Right atrium auricular region (tissue), 2 donors: ENCODE data around the gene PRSS48. TPM values are rescaled to one million over a fixed set of nuclear protein-coding genes. Genes with fewer than 3 reads are reported as not detected.
"Not testable (repeated sequence)": the region's sequence is repeated elsewhere in the genome, so short reads cannot be mapped to it uniquely, and the experiment has no call there.

Source experiments
- DNase-seq: peaks from one replicate; pipeline ENCODE4 v3.0.0-alpha.2; 2019; ENCODE audit warnings: low spot score
- H3K27ac ChIP-seq, 2 donors: fragments of 200-600 bp; sonication (generic); 1 replicate in 1 of 2; 2 replicates in 1 of 2; pipeline ENCODE4 v1.5.1; 2016 to 2019
- H3K27me3 ChIP-seq, 2 donors: fragments of 200-600 bp; sonication (generic); one replicate each; pipeline versions ENCODE4 v1.5.1 to v1.6.0; 2017 to 2019
- H3K36me3 ChIP-seq: fragments of 200-600 bp; sonication (generic); one replicate; pipeline ENCODE4 v1.5.1; 2016
- H3K4me1 ChIP-seq, 2 donors: fragments of 200-600 bp; sonication (generic); one replicate each; pipeline versions ENCODE4 v1.5.1 to v1.6.0; 2017 to 2019
- H3K4me3 ChIP-seq, 2 donors: fragments of 200-600 bp; sonication (generic); 1 replicate in 1 of 2; 2 replicates in 1 of 2; pipeline ENCODE4 v1.5.1; 2017 to 2019; ENCODE audit warnings: mild to moderate bottlenecking in 1 of 2, moderate library complexity in 1 of 2
- H3K9me3 ChIP-seq, 2 donors: fragments of 200-600 bp; sonication (generic); one replicate each; pipeline ENCODE4 v1.5.1; 2019
- CTCF ChIP-seq, 2 donors: fragments of 200-600 bp; sonication (generic); IDR thresholded peaks; one replicate each; pipeline ENCODE4 v1.5.1; 2019; ENCODE audit warnings: antibody characterized with exemption in 2 of 2
- total RNA-seq, 2 donors: library from RNA; depleted of rRNA; stranded (reverse); fragments of >200 nt; gene quantifications; one replicate each; pipeline ENCODE4 v1.1.0, GENCODE V29; 2016

Gene PRSS48
- total RNA-seq, 2 donors from 2014 or later, result not detected

DNA sequence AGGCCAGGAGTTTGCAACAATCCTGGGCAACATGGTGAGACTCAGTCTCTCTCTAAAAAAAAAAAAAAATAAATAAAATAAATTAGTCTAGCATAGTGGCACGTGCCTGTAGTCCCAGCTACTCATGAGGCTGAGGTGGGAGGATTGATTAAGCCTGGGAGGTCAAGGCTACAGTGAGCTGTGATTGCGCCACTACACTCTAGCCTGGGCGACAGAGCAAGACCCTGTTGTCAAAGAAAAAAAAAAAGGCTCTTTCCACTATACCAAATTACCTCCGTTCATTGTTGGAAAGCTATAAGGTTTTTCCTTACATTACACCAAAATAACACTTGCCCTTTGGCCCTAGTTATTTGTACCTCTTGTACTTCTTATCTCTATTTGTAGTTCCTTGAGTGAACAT, 9.9 kb upstream of the PRSS48 start:
- Histone ChIP-seq H3K27me3 (no peaks in the 10 kb centered on the region), H3K9me3 (no peaks in the 10 kb centered on the region), H3K4me1 (peaks cover 0 to 13% of the 10 kb centered on the region in 2 donors), H3K4me3 (no peak overlapping the region), H3K36me3 (no peaks in the 10 kb centered on the region), H3K27ac (no peak overlapping the region)
- no peak for DNase-seq
- no peak for TF ChIP-seq CTCF (IDR thresholded peaks at IDR 0.05)

DNA sequence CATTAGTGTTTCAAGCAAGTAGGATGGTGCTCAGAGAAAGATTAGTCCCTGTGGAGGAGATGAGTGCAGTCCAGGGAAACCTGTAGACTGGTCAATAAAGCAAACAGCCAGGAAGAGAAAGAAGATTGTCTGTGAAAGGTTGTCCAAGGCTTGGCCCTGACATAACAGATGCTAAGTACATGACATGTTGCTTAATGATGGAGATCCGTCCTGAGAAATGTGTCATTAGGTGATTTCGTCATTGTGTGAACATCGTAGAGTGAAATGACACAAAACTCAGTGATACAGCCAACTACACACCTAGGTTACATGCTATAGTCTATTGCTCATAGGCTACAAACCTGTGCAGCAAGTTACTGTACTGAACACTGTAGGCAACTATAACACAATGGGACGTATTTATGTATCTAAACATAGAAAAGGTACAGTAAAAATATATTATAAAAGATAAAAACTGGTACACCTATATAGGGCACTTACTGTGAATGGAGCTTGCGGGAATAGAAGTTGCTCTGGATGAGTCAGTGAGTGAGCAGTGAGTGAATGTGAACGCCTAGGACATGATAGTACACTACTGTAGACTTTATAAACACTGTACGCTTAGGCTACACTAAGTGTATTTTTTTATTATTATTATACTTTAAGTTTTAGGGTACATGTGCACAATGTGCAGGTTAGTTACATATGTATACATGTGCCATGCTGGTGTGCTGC, 9.0 kb upstream of the PRSS48 start:
- DNase-seq, result no peak
- H3K36me3 ChIP-seq, result no peaks in the 10 kb centered on the region
- no peak overlapping the region for H3K27ac ChIP-seq
- H3K4me3 ChIP-seq, result no peak overlapping the region
- H3K9me3 ChIP-seq, result no peaks in the 10 kb centered on the region
- TF ChIP-seq CTCF (IDR thresholded peaks at IDR 0.05), result no peak
- peaks cover 0 to 4% of the 10 kb centered on the region in 2 donors for H3K4me1 ChIP-seq
- H3K27me3 ChIP-seq, result no peaks in the 10 kb centered on the region

DNA sequence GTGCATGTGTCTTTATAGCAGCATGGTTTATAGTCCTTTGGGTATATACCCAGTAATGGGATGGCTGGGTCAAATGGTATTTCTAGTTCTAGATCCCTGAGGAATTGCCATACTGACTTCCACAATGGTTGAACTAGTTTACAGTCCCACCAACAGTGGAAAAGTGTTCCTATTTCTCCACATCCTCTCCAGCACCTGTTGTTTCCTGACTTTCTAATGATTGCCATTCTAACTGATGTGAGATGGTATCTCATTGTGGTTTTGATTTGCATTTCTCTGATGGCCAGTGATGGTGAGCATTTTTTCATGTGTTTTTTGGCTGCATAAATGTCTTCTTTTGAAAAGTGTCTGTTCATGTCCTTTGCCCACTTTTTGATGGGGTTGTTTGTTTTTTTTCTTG, 8.1 kb upstream of the PRSS48 start:
- not testable (repeated sequence) for H3K4me3 ChIP-seq

GRCh38 chr4:151284534-151285245, 7.7 kb downstream of the PRSS48 start:
- Histone ChIP-seq H3K4me3 (no peak overlapping the region), H3K27me3 (no peaks in the 10 kb centered on the region), H3K36me3 (no peaks in the 10 kb centered on the region), H3K9me3 (peaks cover 0 to 6% of the 10 kb centered on the region in 2 donors), H3K4me1 (peaks cover 0 to 15% of the 10 kb centered on the region in 2 donors), H3K27ac (no peak overlapping the region)
- no peak for TF ChIP-seq CTCF (IDR thresholded peaks at IDR 0.05)
- DNase-seq, result no peak

More for the DNA sequence above, 8.1 kb upstream of the PRSS48 start:
- H3K27me3 ChIP-seq, H3K36me3 ChIP-seq, H3K4me1 ChIP-seq, DNase-seq, H3K27ac ChIP-seq, H3K9me3 ChIP-seq: not testable (repeated sequence)

GRCh38 chr4:151287409-151287808, 10.4 kb downstream of the PRSS48 start:
- Histone ChIP-seq H3K27ac (no peak overlapping the region), H3K4me1 (peaks cover 0 to 11% of the 10 kb centered on the region in 2 donors), H3K36me3 (no peaks in the 10 kb centered on the region), H3K9me3 (peaks cover 0 to 6% of the 10 kb centered on the region in 2 donors), H3K4me3 (no peak overlapping the region), H3K27me3 (no peaks in the 10 kb centered on the region)
- DNase-seq, result no peak
- no peak for TF ChIP-seq CTCF (IDR thresholded peaks at IDR 0.05)

GRCh38 chr4:151291485-151291884, 14.5 kb downstream of the PRSS48 start:
- Histone ChIP-seq H3K36me3 (no peaks in the 10 kb centered on the region), H3K27ac (no peak overlapping the region), H3K9me3 (no peaks in the 10 kb centered on the region), H3K4me1 (peaks cover 0 to 24% of the 10 kb centered on the region in 2 donors), H3K27me3 (no peaks in the 10 kb centered on the region), H3K4me3 (no peak overlapping the region)
- no peak for DNase-seq
- no peak for TF ChIP-seq CTCF (IDR thresholded peaks at IDR 0.05)
